Glutamatergic neuron (in vitro differentiated cells): Measurements from ENCODE around the gene DNAJA2. TPM values are rescaled to one million over a fixed set of nuclear protein-coding genes. Genes with fewer than 3 reads are reported as not detected.

Experiments
- DNase-seq: peaks from one replicate; pipeline ENCODE4 v3.0.0; 2022
- H3K27ac Mint-ChIP-seq: one replicate; pipeline ENCODE4 v1.8.0; 2020; ENCODE audit warnings: mild to moderate bottlenecking, mixed read lengths, inconsistent platforms; ENCODE audit not compliant: unreplicated experiment
- H3K27me3 Mint-ChIP-seq: one replicate; pipeline ENCODE4 v1.8.0; 2020; ENCODE audit warnings: mild to moderate bottlenecking, moderate library complexity, mixed read lengths, inconsistent platforms; ENCODE audit not compliant: unreplicated experiment
- H3K36me3 Mint-ChIP-seq: one replicate; pipeline ENCODE4 v1.8.0; 2020; ENCODE audit warnings: mild to moderate bottlenecking, mixed read lengths, inconsistent platforms; ENCODE audit not compliant: unreplicated experiment
- H3K4me1 Mint-ChIP-seq: one replicate; pipeline ENCODE4 v1.8.0; 2020; ENCODE audit warnings: mild to moderate bottlenecking, low read depth, mixed read lengths, inconsistent platforms; ENCODE audit not compliant: unreplicated experiment
- H3K4me3 Mint-ChIP-seq: one replicate; pipeline ENCODE4 v1.8.0; 2020; ENCODE audit warnings: mild to moderate bottlenecking, mixed read lengths, inconsistent platforms; ENCODE audit not compliant: unreplicated experiment
- H3K9me3 Mint-ChIP-seq: one replicate; pipeline ENCODE4 v1.8.0; 2020; ENCODE audit warnings: mild to moderate bottlenecking, moderate library complexity, mixed read lengths, inconsistent platforms; ENCODE audit not compliant: unreplicated experiment
- CTCF ChIP-seq: fragments of 200-600 bp; sonication (generic); IDR thresholded peaks from one replicate; pipeline ENCODE4 v1.5.0; 2021; ENCODE audit not compliant: partially characterized antibody, unreplicated experiment
- total RNA-seq: library from RNA; stranded (reverse); fragmentation: NEBNext Ultra II Directional; extraction: Animal tissue kit (Norgen Biotek cat#: 25700); gene quantifications from one replicate; pipeline ENCODE4 v1.2.1, GENCODE V29; 2021; ENCODE audit not compliant: unreplicated experiment

The DNAJA2 gene
- total RNA-seq, 1 donor from 2014 or later = 95.8 TPM

GRCh38 chr16:46991729-46992704 lies 18.5 kb upstream of the DNAJA2 start:
- H3K27ac Mint-ChIP-seq = no peak overlapping the region
- DNase-seq = no peak

GRCh38 chr16:46986896-46987295 lies 13.4 kb upstream of the DNAJA2 start:
- Mint-ChIP-seq H3K27me3 (no peaks in the 10 kb centered on the region), H3K36me3 (peaks cover 5% of the 10 kb centered on the region), H3K9me3 (peaks cover 3% of the 10 kb centered on the region), H3K4me1 (no peaks in the 10 kb centered on the region), H3K27ac (no peak overlapping the region), H3K4me3 (no peak overlapping the region)
- DNase-seq = no peak
- TF ChIP-seq CTCF = no peak

More at GRCh38 chr16:46991729-46992704, 18.5 kb upstream of the DNAJA2 start:
- no peak overlapping the region for H3K4me3 Mint-ChIP-seq
- H3K36me3 Mint-ChIP-seq = peaks cover 5% of the 10 kb centered on the region
- no peaks in the 10 kb centered on the region for H3K4me1 Mint-ChIP-seq
- H3K9me3 Mint-ChIP-seq = peaks cover 5% of the 10 kb centered on the region
- no peak for TF ChIP-seq CTCF
- H3K27me3 Mint-ChIP-seq = no peaks in the 10 kb centered on the region

GRCh38 chr16:46986438-46986837 lies 13.0 kb upstream of the DNAJA2 start:
- H3K36me3 Mint-ChIP-seq = peaks cover 2% of the 10 kb centered on the region

GRCh38 chr16:46982335-46982734 lies 8.9 kb upstream of the DNAJA2 start:
- DNase-seq = no peak
- no peaks in the 10 kb centered on the region for H3K27me3 Mint-ChIP-seq
- H3K4me3 Mint-ChIP-seq = no peak overlapping the region
- no peaks in the 10 kb centered on the region for H3K4me1 Mint-ChIP-seq
- H3K36me3 Mint-ChIP-seq = no peaks in the 10 kb centered on the region
- no peak overlapping the region for H3K27ac Mint-ChIP-seq
- TF ChIP-seq CTCF = no peak
- H3K9me3 Mint-ChIP-seq = no peaks in the 10 kb centered on the region

More at GRCh38 chr16:46986438-46986837, 13.0 kb upstream of the DNAJA2 start:
- no peak for DNase-seq
- Mint-ChIP-seq H3K9me3 (peaks cover under 1% of the 10 kb centered on the region), H3K4me1 (no peaks in the 10 kb centered on the region), H3K4me3 (no peak overlapping the region), H3K27me3 (no peaks in the 10 kb centered on the region), H3K27ac (no peak overlapping the region)
- TF ChIP-seq CTCF = no peak

GRCh38 chr16:46980926-46981325 lies 7.5 kb upstream of the DNAJA2 start:
- Mint-ChIP-seq H3K4me3 (no peak overlapping the region), H3K4me1 (peaks cover 1% of the 10 kb centered on the region), H3K27ac (no peak overlapping the region), H3K27me3 (no peaks in the 10 kb centered on the region), H3K9me3 (peaks cover 2% of the 10 kb centered on the region), H3K36me3 (no peaks in the 10 kb centered on the region)
- no peak for DNase-seq
- no peak for TF ChIP-seq CTCF
